Epidermal melanocyte (primary cell): ENCODE data around the gene PDS5A.
"Not testable (repeated sequence)": the region's sequence is repeated elsewhere in the genome, so short reads cannot be mapped to it uniquely, and the experiment has no call there.

Experiments used
- DNase-seq: peaks from one replicate; pipeline ENCODE4 v3.0.0; 2011; ENCODE audit warnings: low spot score; ENCODE audit not compliant: insufficient read length

PDS5A gene

GRCh38 chr4:39961311-39961877 is 16.3 kb downstream of the PDS5A start:
- DNase-seq: no peak

- DNase-seq: no peak
Observed at GRCh38 chr4:39950861-39951481, 26.7 kb downstream of the PDS5A start.

- no peak for DNase-seq
Observed at GRCh38 chr4:39947963-39948362, 29.7 kb downstream of the PDS5A start.

GRCh38 chr4:39947417-39947816 is 30.3 kb downstream of the PDS5A start:
- DNase-seq: no peak

GRCh38 chr4:39944245-39944644 is 33.5 kb downstream of the PDS5A start:
- DNase-seq: not testable (repeated sequence)

- DNase-seq: no peak
Observed at GRCh38 chr4:39942507-39942906, 35.2 kb downstream of the PDS5A start.

- no peak for DNase-seq
Observed at GRCh38 chr4:39941682-39942217, 36.0 kb downstream of the PDS5A start.

- no peak for DNase-seq
Observed at GRCh38 chr4:39937683-39938268, 39.9 kb downstream of the PDS5A start.

GRCh38 chr4:39936565-39937418 is 40.9 kb downstream of the PDS5A start:
- no peak for DNase-seq

- DNase-seq: peak; percentile 20
Observed at GRCh38 chr4:39933671-39934590, 43.8 kb downstream of the PDS5A start.

- DNase-seq: no peak
Observed at GRCh38 chr4:39932776-39933402, 44.8 kb downstream of the PDS5A start.

- DNase-seq: no peak
Observed at GRCh38 chr4:39931441-39931901, 46.2 kb downstream of the PDS5A start.

GRCh38 chr4:39928538-39928937 is 49.2 kb downstream of the PDS5A start:
- DNase-seq: no peak

GRCh38 chr4:39924014-39924413 is 53.7 kb downstream of the PDS5A start:
- no peak for DNase-seq

GRCh38 chr4:39922399-39922798 is 55.3 kb downstream of the PDS5A start:
- no peak for DNase-seq

- DNase-seq: no peak
Observed at GRCh38 chr4:39913471-39913870, 64.2 kb downstream of the PDS5A start.

GRCh38 chr4:39910064-39910463 is 67.6 kb downstream of the PDS5A start:
- DNase-seq: no peak

- no peak for DNase-seq
Observed at GRCh38 chr4:39908284-39908683, 69.4 kb downstream of the PDS5A start.

- no peak for DNase-seq
Observed at GRCh38 chr4:39905656-39906055, 72.1 kb downstream of the PDS5A start.

- not testable (repeated sequence) for DNase-seq
Observed at GRCh38 chr4:39905019-39905418, 72.7 kb downstream of the PDS5A start.
